GM18517 (cell line): ENCODE measurements around the gene GALNT13.
"Not testable (repeated sequence)": the region's sequence is repeated elsewhere in the genome, so short reads cannot be mapped to it uniquely, and the experiment has no call there.

Experiments
- ATAC-seq: cut with Tn5 transposase; IDR thresholded peaks from one replicate; pipeline ENCODE4 v1.9.1; 2021; ENCODE audit warnings: mild to moderate bottlenecking, moderate library complexity; ENCODE audit not compliant: unreplicated experiment

The GALNT13 gene

GRCh38 chr2:154459286-154459685 lies 587.6 kb downstream of the GALNT13 start:
- no peak for ATAC-seq

- no peak for ATAC-seq
Measured at GRCh38 chr2:154462634-154463033, 590.9 kb downstream of the GALNT13 start.

- ATAC-seq: no peak
Measured at GRCh38 chr2:154466226-154466625, 594.5 kb downstream of the GALNT13 start.

GRCh38 chr2:154470376-154470775 lies 598.7 kb downstream of the GALNT13 start:
- no peak for ATAC-seq

- ATAC-seq: not testable (repeated sequence)
Measured at GRCh38 chr2:154471492-154471891, 599.8 kb downstream of the GALNT13 start.

- ATAC-seq: no peak
Measured at GRCh38 chr2:154477319-154477718, 605.6 kb downstream of the GALNT13 start.

- no peak for ATAC-seq
Measured at GRCh38 chr2:154480521-154480920, 608.8 kb downstream of the GALNT13 start.

- no peak for ATAC-seq
Measured at GRCh38 chr2:154481336-154481735, 609.6 kb downstream of the GALNT13 start.

GRCh38 chr2:154484338-154485099 lies 612.8 kb downstream of the GALNT13 start:
- no peak for ATAC-seq

GRCh38 chr2:154488801-154489200 lies 617.1 kb downstream of the GALNT13 start:
- no peak for ATAC-seq

GRCh38 chr2:154489266-154489858 lies 617.6 kb downstream of the GALNT13 start:
- ATAC-seq: no peak

- no peak for ATAC-seq
Measured at GRCh38 chr2:154490530-154490929, 618.8 kb downstream of the GALNT13 start.

- ATAC-seq: peak; percentile 75
Measured at GRCh38 chr2:154495455-154495868, 623.7 kb downstream of the GALNT13 start.

- ATAC-seq: no peak
Measured at GRCh38 chr2:154497019-154497418, 625.3 kb downstream of the GALNT13 start.
